Gastrocnemius medialis (tissue), 4 donors: ENCODE measurements around the gene CLDN34.

Source experiments
- CTCF ChIP-seq, 5 experiments: fragments of 450-650 bp in 3 of 5; fragments of 200-600 bp in 2 of 5; sonication (generic) in 2 of 5; IDR thresholded peaks in 4 of 5; conservative IDR thresholded peaks in 1 of 5; 1 replicate in 4 of 5; 2 replicates in 1 of 5; pipeline ENCODE4 v1.5.1; 2016 to 2019; ENCODE audit warnings: antibody characterized with exemption in 5 of 5, mild to moderate bottlenecking in 3 of 5, moderate library complexity in 3 of 5
- POLR2A ChIP-seq, 2 donors: fragments of 450-650 bp; IDR thresholded peaks; one replicate each; pipeline ENCODE4 v1.6.1; 2017; ENCODE audit warnings: antibody characterized with exemption in 2 of 2, mild to moderate bottlenecking in 2 of 2, moderate library complexity in 2 of 2

GRCh38 chrX:10007621-10008020 is 40.5 kb downstream of the CLDN34 start:
- no peak for TF ChIP-seq CTCF (IDR thresholded peaks at IDR 0.05 in 4 of 5, conservative IDR thresholded peaks at IDR 0.05 in 1 of 5)
- no peak for TF ChIP-seq POLR2A (IDR thresholded peaks at IDR 0.05)
